OCI-M1 (cell line): Measurements from ENCODE around the gene ATG16L1.

ENCODE experiments used
- DNase-seq: peaks from one replicate; lab custom pipeline; 2025; lab: John Stamatoyannopoulos, UW

The ATG16L1 gene

DNA sequence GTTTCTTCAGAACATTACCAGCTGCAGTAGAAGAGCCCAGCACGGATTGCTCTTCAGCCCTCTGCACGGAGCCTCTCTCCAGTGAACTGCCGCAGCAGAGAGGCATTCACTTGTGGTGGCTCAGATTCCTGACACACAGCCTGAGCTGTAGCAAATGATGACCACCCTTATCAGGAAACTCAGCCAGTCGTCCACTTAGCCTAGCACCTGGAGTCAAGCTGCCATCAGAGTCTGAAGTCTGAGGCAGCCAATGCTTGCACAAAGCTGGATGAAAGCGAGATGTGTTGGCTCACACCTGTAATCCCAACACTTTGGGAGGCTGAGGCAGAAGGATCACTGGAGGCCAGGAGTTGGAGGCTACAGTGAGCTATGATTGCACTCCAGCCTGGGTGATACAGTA is 44.4 kb downstream of the ATG16L1 start:
- DNase-seq: no peak

DNA sequence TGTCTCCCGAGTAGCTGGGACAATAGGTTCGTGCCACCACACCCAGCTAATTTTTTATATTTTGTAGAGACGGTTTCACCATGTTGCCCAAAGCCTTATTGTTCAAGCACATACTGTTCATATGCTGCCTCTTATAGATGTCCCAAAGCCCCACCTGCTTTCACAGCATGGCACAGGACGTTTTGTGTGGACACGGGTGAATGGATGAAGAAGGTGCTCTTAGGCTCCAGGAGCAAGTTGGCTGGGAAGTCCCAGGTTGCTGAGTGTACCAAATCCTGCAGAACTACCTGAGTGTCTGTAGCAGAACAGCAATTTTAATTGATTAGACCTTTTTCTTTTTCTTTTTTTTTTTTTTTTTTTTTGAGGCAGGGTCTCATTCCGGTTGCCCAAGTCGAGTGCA is 45.6 kb downstream of the ATG16L1 start:
- DNase-seq: no peak

DNA sequence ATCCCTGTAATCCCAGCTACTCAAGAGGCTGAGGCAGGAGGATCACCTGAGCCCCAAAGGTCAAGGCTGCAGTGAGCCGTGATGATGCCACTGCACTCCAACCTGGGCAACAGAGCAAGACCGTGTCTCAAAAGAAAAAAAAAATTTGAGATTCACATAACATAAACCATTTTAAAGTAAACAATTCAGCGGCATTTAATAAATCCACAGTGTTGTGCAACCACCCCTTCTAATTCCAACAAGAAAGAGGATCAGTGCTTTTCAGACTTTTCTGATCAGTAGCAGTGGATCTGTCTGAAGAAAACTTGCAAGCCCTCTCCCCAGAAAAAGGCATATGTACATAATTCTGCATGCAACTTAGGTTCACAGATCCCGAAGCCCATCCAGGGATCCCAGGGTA is 48.9 kb downstream of the ATG16L1 start:
- DNase-seq: no peak

DNA sequence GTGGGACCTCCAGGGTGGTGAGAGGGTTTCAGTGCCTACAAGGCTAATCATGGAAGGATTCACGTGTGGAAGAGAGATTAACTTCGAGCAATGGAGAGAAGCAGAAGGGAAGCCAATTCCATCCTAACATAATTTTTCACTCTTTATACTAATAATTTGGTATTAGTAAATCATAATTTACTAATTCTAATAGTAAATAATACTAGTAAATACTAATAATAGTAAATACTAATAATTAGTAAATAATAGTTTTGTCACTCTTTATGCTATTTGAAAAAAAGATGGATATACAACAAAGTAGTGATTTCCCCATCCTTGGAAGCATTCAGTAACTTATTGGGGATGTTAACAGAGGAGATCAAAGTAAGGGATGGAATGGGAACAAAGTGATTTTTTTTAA is 49.8 kb downstream of the ATG16L1 start:
- DNase-seq: no peak

DNA sequence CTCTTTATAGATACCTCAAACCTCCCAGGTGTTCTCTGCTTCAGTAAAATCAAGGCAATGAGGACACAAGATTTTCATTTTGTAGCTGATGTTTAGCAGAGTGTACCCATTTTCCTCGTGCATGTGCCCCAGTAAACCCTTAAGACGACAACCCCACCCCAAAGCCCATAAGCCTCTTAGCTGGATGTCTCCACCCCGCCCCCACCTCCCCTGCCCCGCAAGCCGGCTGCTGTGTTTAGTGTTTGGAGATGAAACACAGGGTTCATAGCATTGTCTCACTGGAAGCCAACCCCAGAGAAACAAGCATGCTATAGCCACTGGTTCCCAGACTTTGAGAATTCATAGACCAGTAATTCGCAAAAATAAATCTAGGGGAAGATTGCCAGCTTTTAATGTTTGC is 50.3 kb downstream of the ATG16L1 start:
- DNase-seq: no peak

DNA sequence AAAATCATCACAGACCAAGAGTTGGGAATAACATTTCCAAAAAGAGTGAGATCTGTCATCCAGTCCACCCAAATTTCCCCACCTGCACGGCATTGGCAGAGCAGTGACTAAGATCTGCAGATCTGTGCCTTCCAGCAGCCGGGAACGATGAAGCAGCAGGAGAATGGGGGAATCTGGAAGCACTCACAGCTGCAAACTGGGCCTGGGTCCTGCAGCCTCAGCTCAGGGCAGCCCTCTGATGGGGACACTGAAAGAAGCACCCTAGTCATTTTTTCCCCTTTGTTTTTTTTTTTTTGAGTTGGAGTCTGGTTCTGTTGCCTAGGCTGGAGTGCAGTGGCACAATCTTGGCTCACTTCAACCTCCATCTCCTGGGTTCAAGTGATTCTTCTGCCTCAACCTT is 51.8 kb downstream of the ATG16L1 start:
- no peak for DNase-seq

DNA sequence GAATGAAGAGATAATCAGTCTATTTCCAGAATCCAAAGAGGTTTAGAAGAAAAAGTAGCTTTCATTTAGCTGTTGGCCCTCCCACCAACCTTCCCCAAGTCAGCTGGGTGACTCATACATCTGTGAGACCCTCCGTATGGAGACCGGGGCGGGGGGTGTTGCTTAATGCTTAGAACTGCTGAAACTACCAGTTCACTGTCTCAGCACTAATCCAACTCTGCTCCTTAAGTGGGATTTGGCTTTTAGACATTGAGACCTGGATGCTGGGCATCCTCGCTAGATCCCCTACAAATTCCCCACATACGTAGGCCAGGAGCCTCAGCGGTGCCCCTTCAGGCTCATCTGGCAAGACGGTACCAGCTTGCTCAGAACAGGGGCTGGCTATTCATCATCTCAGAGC is 56.1 kb downstream of the ATG16L1 start, which contains the start of gene SAG:
Gene SAG (plus strand): TSS at position 252 of the 400 bp plus-strand sequence. CDS start 1,374 bp downstream, outside the sequence.
- no peak for DNase-seq

DNA sequence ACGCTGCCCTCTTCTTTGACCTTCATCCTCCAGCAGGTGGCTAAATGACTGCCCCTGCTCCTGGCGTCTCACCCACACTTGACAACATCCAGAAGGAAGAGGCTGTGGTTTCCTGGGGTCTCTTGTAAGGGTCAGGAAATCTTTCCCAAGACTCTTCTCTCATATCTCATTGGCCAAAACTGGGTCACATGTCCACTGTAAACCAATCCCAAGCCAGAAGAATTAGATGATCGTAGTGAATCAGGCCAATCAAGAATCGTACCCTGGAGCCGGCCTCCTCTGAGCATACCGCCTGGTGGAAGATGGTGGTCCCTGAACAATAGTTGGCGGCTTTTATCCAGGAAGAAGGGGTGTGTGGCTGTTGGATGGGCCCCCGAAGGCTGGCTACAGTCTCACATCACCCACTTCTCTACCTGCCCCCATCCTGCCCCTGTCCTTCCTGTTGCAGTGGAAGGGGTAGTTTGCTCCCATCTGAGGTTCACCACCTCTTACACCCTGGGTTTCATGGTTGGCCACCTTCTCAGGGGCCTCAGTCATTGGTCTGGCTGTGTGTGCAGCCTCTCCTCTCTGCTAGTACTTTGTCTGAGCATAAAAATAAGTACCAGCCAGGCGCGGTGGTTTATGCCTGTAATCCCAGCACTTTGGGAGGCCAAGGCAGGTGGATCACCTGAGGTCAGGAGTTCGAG is 59.9 kb downstream of the ATG16L1 start:
- DNase-seq: no peak

DNA sequence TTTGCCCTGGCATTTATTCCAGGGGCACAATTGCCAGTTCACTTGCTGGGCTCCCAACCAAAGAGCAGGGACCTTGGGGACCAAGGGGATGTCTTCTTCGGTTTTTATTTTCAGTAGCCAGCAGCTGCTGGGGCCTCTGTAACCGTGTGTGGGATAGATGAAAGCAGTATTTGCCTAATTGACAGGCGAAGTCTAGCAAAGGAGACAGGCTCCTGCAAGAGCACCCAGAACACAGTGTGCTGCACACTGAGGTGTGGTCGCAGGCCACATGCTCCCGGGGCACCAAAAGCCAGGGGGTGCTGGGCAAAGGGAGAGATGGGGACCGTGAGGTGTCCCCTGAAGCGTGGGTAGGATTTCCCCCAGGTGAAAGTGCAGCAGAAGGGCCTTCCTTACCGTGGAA is 61.4 kb downstream of the ATG16L1 start:
- DNase-seq: no peak

DNA sequence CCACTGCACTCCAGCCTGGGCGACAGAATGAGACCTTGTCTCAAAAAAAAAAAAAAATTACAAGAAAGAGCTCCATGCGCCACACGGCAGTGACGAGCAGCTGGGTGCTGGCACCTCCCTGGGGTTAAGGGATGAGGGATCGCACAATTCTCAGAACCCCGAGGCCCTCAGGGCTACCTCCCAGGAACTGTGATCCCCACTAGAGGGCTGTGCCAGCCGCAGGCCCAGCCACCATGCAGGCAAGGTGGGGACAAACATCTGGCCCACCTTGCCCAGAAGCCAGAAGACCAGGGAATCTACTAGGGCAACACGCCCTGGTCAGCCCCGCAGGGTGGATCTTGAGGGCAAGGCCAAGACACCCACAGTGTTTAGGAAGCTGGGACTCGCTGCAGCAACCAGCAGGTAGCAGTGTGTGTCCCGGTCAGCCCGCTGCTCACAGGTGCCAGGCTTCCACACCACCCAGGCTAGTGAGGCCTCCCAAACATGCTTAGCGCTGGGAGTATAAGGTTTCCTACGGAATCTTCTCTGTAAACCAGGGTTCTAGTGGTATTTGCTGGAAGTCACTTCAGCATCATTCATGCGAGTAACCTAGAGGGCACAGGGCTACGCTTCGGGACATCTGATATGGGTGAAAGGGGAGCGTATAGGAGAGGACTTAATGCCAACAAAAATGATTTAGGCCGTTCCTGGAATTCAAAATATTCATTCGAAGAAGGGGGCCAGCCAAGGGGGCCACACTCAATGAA is 62.9 kb downstream of the ATG16L1 start:
- no peak for DNase-seq

DNA sequence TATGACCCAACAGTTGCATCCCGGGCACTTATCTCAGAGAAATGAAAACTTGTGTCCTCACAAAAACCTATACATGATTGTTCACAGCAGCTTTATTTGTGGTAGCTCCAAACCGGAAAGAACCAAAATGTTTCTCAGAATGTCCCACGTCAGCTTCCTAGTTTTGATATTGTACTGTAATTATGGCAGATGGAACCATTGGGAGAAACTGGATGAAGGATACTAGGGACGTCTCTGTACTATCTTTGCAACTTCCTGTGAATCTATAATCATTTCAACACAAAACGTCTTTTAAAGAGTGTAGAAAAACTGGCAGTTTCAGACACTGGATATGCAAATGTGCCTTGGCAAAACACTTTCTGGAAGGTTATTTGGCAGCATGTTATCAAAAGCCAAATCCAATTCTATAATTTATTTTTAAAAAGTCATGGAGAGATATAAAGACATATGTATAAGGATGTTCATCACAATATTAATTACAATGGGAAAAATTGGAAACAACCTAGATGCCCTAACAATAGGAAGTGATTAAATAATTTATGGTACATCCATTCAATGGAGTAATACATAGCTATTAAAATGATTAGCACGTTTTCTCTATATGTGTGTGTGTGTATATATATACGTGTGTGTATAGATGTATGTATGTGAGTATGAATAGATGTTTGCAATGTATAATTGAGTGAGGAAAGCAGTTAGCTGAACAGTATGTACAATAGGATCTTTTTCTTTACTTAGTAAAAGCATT is 65.9 kb downstream of the ATG16L1 start:
- DNase-seq: no peak

DNA sequence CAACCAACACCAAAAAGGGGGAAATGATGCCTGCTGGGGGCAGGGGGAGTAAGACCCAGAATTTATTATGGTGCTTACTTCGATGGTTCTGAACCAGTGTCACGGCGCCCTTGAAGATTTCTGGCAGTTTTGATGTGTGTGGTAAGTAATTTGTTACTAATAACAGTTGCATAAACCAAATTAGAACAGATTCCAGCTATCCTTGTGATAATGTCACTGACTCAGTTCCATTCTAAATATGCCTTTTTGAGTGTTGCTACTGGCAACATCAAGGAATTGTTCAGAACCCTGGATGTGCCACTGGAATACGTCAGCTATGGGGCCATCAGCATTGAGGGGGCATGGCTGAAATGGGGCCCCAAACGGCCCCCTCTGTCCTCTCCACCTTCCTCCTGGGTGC is 67.8 kb downstream of the ATG16L1 start:
- DNase-seq: no peak

DNA sequence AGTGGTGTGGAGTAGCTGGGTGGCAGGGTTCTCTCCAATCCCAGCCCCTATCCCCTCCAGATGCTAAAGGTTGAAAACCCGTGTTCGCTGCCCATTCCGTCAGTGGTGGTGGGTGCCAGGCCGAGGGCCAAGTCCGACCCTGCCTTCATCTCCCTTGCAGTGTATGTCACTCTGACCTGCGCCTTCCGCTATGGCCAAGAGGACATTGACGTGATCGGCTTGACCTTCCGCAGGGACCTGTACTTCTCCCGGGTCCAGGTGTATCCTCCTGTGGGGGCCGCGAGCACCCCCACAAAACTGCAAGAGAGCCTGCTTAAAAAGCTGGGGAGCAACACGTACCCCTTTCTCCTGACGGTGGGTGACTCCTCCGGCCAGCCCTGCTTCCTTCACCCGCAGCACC is 69.0 kb downstream of the ATG16L1 start:
- DNase-seq: no peak

DNA sequence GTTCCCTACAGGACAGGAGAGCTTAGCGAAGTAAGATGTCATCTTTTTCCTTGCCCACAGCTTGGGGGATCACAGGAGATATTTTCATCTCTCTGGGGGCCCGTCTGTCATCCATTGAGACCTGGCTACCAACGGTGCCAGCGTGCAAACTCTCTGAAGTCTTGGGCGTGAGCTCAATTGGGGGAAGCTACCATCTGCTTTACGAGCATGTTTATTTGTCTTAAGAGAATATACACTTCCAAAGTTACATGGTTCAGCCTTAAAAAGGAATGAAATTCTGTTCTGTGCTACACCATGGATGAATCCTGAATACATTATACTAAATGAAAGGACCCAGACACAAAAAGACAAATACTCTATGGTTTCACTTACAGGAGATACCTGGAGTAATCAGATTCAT is 69.7 kb downstream of the ATG16L1 start:
- no peak for DNase-seq

DNA sequence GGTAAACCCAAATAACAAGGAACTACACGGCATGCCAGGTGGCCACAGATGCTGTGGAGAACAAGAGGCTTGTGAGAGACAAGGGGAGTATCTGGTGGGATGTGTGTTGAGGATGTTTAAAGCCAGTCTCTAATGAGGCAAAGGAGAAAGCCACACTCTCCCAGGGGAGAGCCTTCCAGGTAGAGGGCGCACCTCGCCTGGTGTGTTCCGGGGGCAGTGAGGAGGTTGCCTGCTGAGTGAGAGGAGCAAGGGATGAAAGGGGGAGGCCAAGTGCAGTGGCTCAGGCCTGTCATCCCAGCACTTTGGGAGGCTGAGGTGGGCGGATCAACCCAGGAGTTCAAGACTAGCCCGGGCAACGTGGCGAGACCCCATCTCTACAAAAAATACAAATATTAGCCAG is 72.4 kb downstream of the ATG16L1 start:
- DNase-seq: no peak

DNA sequence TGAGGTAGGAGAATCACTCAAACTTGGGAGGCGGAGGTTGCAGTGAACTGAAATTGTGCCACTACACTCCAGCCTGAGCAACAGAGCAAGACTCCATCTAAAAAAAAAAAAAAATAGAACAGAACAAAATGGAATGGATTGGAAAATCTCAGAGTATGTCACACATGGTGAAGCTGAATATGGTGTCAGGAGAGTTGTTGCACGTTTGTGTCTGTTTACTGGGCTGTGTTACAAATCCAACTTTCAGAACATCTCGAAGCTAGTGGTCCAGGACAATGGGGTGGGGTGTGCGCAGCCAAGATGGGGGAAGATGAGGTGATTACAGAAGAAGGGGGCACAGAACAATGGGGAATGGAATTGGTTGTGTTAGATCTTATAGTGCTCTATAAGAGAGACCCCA is 73.8 kb downstream of the ATG16L1 start:
- no peak for DNase-seq

DNA sequence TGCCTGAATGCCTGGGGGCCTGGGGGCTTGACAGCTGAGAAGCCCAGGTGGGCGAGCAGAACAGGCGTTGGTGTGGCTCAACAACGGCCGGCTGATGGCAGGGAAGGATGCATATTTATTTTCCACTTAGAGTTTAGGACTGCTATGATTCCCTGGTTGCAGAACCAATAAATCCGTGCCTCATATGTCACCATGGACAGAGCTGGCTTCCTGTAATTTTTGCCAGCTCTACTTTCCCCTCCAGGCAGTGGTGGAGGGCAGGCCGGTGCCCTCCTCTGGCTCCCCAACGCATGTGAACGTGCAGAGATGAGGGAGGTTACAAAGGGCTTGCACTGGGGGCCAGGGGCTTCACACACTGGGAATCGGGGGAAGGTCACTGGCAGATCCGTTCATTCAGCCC is 74.3 kb downstream of the ATG16L1 start:
- no peak for DNase-seq

DNA sequence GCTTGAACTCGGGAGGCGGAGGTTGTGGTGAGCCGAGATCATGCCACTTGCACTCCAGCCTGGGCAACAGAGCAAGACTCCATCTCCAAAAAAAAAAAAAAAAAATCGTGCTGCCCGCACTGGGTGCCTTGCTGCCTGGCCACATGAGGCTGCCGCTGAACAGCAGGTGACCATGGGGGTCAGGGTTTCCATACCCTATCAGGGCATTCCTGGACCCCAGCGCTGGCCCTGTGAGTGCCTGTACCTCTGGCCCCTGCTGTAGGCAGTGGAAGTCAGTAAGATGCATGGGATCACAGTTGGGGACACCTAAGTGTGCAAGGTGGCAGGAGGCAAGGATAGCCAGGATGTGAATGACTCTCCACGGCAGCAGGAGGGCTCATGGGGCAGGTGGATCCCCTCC is 75.0 kb downstream of the ATG16L1 start:
- DNase-seq: no peak

DNA sequence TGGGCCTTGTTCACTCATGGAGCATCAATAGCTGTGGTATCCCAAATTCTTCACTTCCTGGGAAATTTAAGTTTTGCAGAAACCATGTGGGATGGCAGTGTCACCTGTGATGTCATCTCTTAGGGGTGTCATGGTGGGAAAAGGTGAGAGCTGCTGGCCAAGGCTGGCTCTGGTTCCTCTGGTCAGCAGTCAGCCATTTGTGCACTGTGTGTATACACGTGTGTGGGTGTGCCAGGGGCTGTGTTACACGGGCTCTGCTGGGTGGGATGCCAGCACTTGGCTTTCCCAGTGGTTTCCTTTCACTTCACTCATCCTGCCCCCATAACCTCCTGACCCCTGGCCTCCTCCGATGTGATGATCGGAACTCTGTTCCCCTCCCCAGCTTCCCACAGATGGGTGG is 77.4 kb downstream of the ATG16L1 start:
- no peak for DNase-seq

DNA sequence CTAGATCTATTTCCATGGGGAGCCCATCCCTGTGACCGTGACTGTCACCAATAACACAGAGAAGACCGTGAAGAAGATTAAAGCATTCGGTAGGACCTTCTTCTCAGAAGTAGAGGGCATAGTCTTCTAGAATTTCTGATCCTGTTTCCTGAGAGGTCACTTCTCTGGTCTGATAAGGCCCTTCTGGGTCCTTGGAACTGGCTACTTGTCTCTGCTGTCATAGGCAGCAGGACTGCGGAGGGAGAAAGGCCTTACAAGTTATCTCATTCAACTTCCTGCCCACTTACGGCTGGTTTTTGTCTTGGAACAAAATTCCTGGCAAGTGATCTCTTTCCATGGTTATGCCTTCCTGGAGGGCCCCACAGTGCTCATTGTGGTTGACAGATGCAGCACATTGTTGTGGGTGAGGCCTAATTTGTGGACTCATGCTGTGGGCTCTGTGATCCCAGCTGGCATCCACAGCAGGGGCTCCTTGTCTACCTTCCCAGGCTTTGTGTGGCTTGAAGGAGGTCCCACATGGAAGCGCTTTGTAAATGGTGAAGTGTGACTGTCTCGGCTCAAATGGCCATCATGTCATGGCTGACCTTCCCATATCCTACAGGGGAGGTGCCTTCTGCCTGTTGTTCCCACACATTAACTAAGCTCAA is 78.1 kb downstream of the ATG16L1 start:
- DNase-seq: no peak

DNA sequence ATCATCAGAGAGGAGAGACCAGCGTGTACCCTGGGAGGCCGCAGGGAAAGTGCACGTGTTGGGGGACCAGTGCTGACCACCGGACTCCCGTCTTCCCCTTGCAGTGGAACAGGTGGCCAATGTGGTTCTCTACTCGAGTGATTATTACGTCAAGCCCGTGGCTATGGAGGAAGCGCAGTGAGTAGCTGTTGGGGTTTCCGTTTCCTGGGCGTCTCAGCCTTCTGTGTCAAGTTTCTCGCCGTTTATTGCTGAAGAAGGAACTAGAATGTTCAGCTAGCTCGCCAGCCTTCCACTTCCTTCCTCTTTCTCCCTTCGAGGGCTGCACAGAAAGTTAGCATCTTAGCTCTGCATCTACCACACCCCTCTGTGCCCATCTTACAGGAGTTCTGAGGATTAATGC is 80.1 kb downstream of the ATG16L1 start:
- peak; percentile 87 for DNase-seq

DNA sequence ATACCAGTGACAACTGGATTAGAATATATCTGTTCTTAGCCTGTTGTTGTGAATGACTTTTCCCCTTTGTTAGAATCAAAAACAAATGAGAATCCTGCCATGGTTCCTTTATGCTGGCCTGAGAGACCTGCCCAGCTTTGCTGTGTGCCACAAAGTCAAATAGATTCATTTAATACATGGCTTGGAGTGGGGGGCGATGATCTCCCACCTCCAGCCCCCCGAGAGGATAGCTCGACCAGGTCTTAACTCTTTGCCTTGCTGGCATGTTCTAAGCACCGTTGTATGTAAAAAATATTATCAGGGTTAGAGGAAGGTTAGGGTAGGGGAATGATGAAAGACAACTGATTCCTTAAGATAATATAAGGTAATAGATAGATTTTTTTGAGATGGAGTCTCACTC is 80.7 kb downstream of the ATG16L1 start:
- DNase-seq: no peak

DNA sequence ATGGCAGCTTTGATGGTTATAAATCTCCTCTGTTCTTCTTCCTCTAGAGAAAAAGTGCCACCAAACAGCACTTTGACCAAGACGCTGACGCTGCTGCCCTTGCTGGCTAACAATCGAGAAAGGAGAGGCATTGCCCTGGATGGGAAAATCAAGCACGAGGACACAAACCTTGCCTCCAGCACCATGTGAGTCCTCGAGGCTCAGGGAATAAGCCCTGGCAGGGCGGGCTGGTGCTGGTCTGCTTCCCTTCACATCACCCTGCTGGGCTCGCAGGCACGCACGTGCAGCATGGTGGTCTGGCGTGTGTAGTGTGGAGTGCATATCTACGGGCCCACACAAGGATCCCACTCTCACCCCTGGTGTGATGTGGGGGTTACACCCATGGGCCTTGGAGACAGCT is 83.4 kb downstream of the ATG16L1 start:
- no peak for DNase-seq
